ENCODE results near the gene DEDD. TPM values are rescaled to one million over a fixed set of nuclear protein-coding genes. Genes with fewer than 3 reads are reported as not detected.
A peak's percentile ranks its signal among the peaks of the same experiment; 100 is the strongest.

The DEDD gene
- total RNA-seq, 1 donor from 2014 or later: 29.2 TPM

GRCh38 chr1:161083748-161084596 lies 48.5 kb downstream of the DEDD start:
- DNase-seq (ENCODE audit: missing footprints) (no peak), ATAC-seq (no peak)
- intact Hi-C loops (cut with DNase I): no loop called here

GRCh38 chr1:161082996-161083747 lies 49.3 kb downstream of the DEDD start:
- DNase-seq (ENCODE audit: missing footprints): peak; percentile 84
- intact Hi-C loops (cut with DNase I): no loop called here
- ATAC-seq: peak; percentile 93

GRCh38 chr1:161082483-161082882 lies 50.0 kb downstream of the DEDD start:
- DNase-seq (ENCODE audit: missing footprints) (no peak), ATAC-seq (no peak)
- intact Hi-C loops (cut with DNase I): no loop called here

GRCh38 chr1:161081519-161081918 lies 50.9 kb downstream of the DEDD start:
- intact Hi-C loops (cut with DNase I): no loop called here
- DNase-seq (ENCODE audit: missing footprints) (no peak), ATAC-seq (no peak)

- intact Hi-C loops (cut with DNase I): no loop called here
- ATAC-seq (no peak), DNase-seq (ENCODE audit: missing footprints) (no peak)
These were observed 51.7 kb downstream of the DEDD start for GRCh38 chr1:161080441-161081405.

- DNase-seq (ENCODE audit: missing footprints) (no peak), ATAC-seq (no peak)
- intact Hi-C loops (cut with DNase I): no loop called here
These were observed 52.9 kb downstream of the DEDD start for GRCh38 chr1:161079436-161080110.

GRCh38 chr1:161077426-161077825 lies 55.0 kb downstream of the DEDD start:
- intact Hi-C loops (cut with DNase I): no loop called here
- ATAC-seq: no peak
- DNase-seq (ENCODE audit: missing footprints): no peak

GRCh38 chr1:161076410-161076809 lies 56.1 kb downstream of the DEDD start:
- ATAC-seq (no peak), DNase-seq (ENCODE audit: missing footprints) (no peak)
- intact Hi-C loops (cut with DNase I): no loop called here

- no peak for DNase-seq (ENCODE audit: missing footprints)
- ATAC-seq: no peak
- intact Hi-C loops (cut with DNase I): no loop called here
These were observed 57.6 kb downstream of the DEDD start for GRCh38 chr1:161074676-161075368.

GRCh38 chr1:161073474-161074121 lies 58.9 kb downstream of the DEDD start:
- intact Hi-C loops (cut with DNase I): no loop called here
- DNase-seq (ENCODE audit: missing footprints): no peak
- no peak for ATAC-seq

GRCh38 chr1:161072751-161073449 lies 59.6 kb downstream of the DEDD start:
- intact Hi-C loops (cut with DNase I): no loop called here
- no peak for ATAC-seq
- DNase-seq (ENCODE audit: missing footprints): no peak

GRCh38 chr1:161071886-161072371 lies 60.5 kb downstream of the DEDD start:
- ATAC-seq: peak; percentile 52
- intact Hi-C loops (cut with DNase I): no loop called here
- peak; percentile 89 for DNase-seq (ENCODE audit: missing footprints)

Other genes with a start within 250 kb of the DEDD start
- gene ITLN1, start 247.5 kb downstream of the DEDD start, total RNA-seq: 9.2 TPM
- not detected for gene ITLN2, start 177.9 kb downstream of the DEDD start, total RNA-seq
- 9.8 TPM for gene F11R, start 111.5 kb downstream of the DEDD start, total RNA-seq
- gene TSTD1, start 93.7 kb downstream of the DEDD start, total RNA-seq: 10.5 TPM
- 33.7 TPM for gene USF1, start 86.7 kb downstream of the DEDD start, total RNA-seq
- gene ARHGAP30, start 62.8 kb downstream of the DEDD start, total RNA-seq: 3.7 TPM
- gene NECTIN4, start 43.1 kb downstream of the DEDD start, total RNA-seq: not detected
- gene KLHDC9, start 34.3 kb downstream of the DEDD start, total RNA-seq: 6.5 TPM
- gene PFDN2, start 14.6 kb downstream of the DEDD start, total RNA-seq: 62.8 TPM
- gene NIT1, start 14.6 kb downstream of the DEDD start, total RNA-seq: 36.5 TPM
- gene UFC1, start 21.3 kb upstream of the DEDD start, total RNA-seq: 82.8 TPM
- gene USP21, start 26.8 kb upstream of the DEDD start, total RNA-seq: 19.5 TPM
- 13.5 TPM for gene PPOX, start 33.8 kb upstream of the DEDD start, total RNA-seq
- gene B4GALT3, start 44.8 kb upstream of the DEDD start, total RNA-seq: 20.9 TPM
- 13.0 TPM for gene ADAMTS4, start 66.4 kb upstream of the DEDD start, total RNA-seq
- gene NDUFS2, start 69.7 kb upstream of the DEDD start, total RNA-seq: 334 TPM
- 38.3 TPM for gene FCER1G, start 82.6 kb upstream of the DEDD start, total RNA-seq
- gene APOA2, start 91.0 kb upstream of the DEDD start, total RNA-seq: not detected
- gene TOMM40L, start 93.4 kb upstream of the DEDD start, total RNA-seq: 39.1 TPM
- gene NR1I3, start 105.5 kb upstream of the DEDD start, total RNA-seq: not detected
- gene PCP4L1, start 126.1 kb upstream of the DEDD start, total RNA-seq: 0.60 TPM
- 4.4 TPM for gene MPZ, start 177.3 kb upstream of the DEDD start, total RNA-seq
- gene SDHC, start 181.7 kb upstream of the DEDD start, total RNA-seq: 407 TPM
- not detected for gene CFAP126, start 235.2 kb upstream of the DEDD start, total RNA-seq

Data from Right ventricle myocardium inferior (tissue), 1 donor.